ENCODE results near the gene FAM107B. TPM values are rescaled to one million over a fixed set of nuclear protein-coding genes. Genes with fewer than 3 reads are reported as not detected.

The FAM107B gene
- total and polyA plus RNA-seq, 2 donors (not counting 3 experiments of a cell fraction or from before 2014, with no cell fraction given) = 39.2 to 176 TPM

- CTCF ChIA-PET = interaction anchor here (1.3 kb wide), 2 partner anchors 10 to 283 kb away, joined by 3 to 6 read pairs; no protein-coding TSS in a partner anchor
Measured at GRCh38 chr10:14540062-14540461, 234.6 kb downstream of the FAM107B start.

More at GRCh38 chr10:14540062-14540461, 234.6 kb downstream of the FAM107B start:
- Histone ChIP-seq H3K9me3 (replicated peaks; ENCODE audit: control insufficient read depth, insufficient read depth, low read length) (no peaks in the 10 kb centered on the region), H3K4me2 (ENCODE audit: insufficient read depth, low read length) (no peak overlapping the region), H3K4me1 (ENCODE audit: control insufficient read depth, extremely low read depth, insufficient read depth, low read length) (peaks cover 6% of the 10 kb centered on the region), H3K27ac (ENCODE audit: insufficient read depth, low read depth, low read length) (no peak overlapping the region), H3K4me3 (replicated peaks in 1 of 3; ENCODE audit: insufficient read depth in 1 of 3, low read depth in 1 of 3, low read length in 3 of 3) (no peak overlapping the region), H3K27me3 (ENCODE audit: control insufficient read depth in 2 of 2, insufficient read depth in 2 of 2, low read length in 2 of 2) (no peaks in the 10 kb centered on the region), H3K36me3 (ENCODE audit: control insufficient read depth in 2 of 2, extremely low read depth in 1 of 2, insufficient read depth in 2 of 2, low read length in 2 of 2) (peaks cover 18 to 23% of the 10 kb centered on the region in 2 experiments), H3K9ac (replicated peaks; ENCODE audit: extremely low read depth, insufficient read depth, low read length) (no peak overlapping the region), H3K9me1 (replicated peaks; ENCODE audit: control insufficient read depth, extremely low read depth, insufficient read depth, low read length) (no peaks in the 10 kb centered on the region), H4K20me1 (replicated peaks; ENCODE audit: control insufficient read depth, extremely low read depth, insufficient read depth, low read length) (peaks cover 12% of the 10 kb centered on the region), H2AFZ (ENCODE audit: low read depth, low read length) (no peak overlapping the region), H3K79me2 (ENCODE audit: control insufficient read depth, insufficient read depth, low read length) (peaks cover 96% of the 10 kb centered on the region)
- dilution Hi-C loops (cut with MboI; ENCODE audit: extremely low pct_ligation_motif_present, low sequenced_read_pairs) = no loop called here
- BruUV-seq (replicated peaks) = no TSS peak
- TF ChIP-seq MAX (IDR thresholded peaks at IDR 0.05; ENCODE audit: insufficient read depth, insufficient read length) (no peak), EZH2 (IDR thresholded peaks at IDR 0.05; ENCODE audit: borderline replicate concordance, low read depth, low read length, severe bottlenecking) (no peak), CTCF (IDR thresholded peaks at IDR 0.05; ENCODE audit: extremely low read depth in 1 of 2, insufficient read depth in 1 of 2, low read depth in 1 of 2, low read length in 2 of 2) (no peak), FOS (IDR thresholded peaks at IDR 0.05; ENCODE audit: borderline replicate concordance, insufficient read depth, low read length) (no peak), GATA2 (IDR thresholded peaks at IDR 0.05; ENCODE audit: insufficient read depth, insufficient read length, low read depth, low read length) (no peak), POLR2A (IDR thresholded peaks at IDR 0.05; ENCODE audit: low read depth, low read length) (no peak), MYC (IDR thresholded peaks at IDR 0.05; ENCODE audit: low read depth, low read length) (no peak), POLR2AphosphoS5 (IDR thresholded peaks at IDR 0.05; ENCODE audit: insufficient read depth, low read depth, low read length) (no peak), JUN (IDR thresholded peaks at IDR 0.05; ENCODE audit: borderline replicate concordance, insufficient read depth, insufficient read length, low read depth) (no peak)
- POLR2A ChIA-PET = no interaction called here
- DNase-seq (ENCODE audit: low read depth, low spot score) (no peak), FAIRE-seq (no peak)
- intact Hi-C loops (cut with micrococcal nuclease) = no loop called here

Data from endothelial cell of umbilical vein (primary cell).